Upper lobe of left lung (tissue), 4 donors: ENCODE data around the gene KLB.

Experiments
- CTCF ChIP-seq, 6 experiments: fragments of 450-650 bp in 4 of 6; fragments of 200-600 bp in 2 of 6; sonication (generic) in 2 of 6; IDR thresholded peaks; one replicate each; pipeline ENCODE4 v1.5.1; 2016 to 2019; ENCODE audit warnings: antibody characterized with exemption in 6 of 6
- EP300 ChIP-seq, 4 donors: sonication (generic); formaldehyde crosslinking; IDR thresholded peaks; one replicate each; pipeline ENCODE4 v1.5.1; 2017; ENCODE audit warnings: antibody characterized with exemption in 4 of 4, control low read depth in 2 of 4
- POLR2A ChIP-seq, 4 donors: fragments of 450-650 bp; IDR thresholded peaks; one replicate each; pipeline ENCODE4 v1.5.1; 2016 to 2017; ENCODE audit warnings: antibody characterized with exemption in 4 of 4, mild to moderate bottlenecking in 2 of 4

DNA sequence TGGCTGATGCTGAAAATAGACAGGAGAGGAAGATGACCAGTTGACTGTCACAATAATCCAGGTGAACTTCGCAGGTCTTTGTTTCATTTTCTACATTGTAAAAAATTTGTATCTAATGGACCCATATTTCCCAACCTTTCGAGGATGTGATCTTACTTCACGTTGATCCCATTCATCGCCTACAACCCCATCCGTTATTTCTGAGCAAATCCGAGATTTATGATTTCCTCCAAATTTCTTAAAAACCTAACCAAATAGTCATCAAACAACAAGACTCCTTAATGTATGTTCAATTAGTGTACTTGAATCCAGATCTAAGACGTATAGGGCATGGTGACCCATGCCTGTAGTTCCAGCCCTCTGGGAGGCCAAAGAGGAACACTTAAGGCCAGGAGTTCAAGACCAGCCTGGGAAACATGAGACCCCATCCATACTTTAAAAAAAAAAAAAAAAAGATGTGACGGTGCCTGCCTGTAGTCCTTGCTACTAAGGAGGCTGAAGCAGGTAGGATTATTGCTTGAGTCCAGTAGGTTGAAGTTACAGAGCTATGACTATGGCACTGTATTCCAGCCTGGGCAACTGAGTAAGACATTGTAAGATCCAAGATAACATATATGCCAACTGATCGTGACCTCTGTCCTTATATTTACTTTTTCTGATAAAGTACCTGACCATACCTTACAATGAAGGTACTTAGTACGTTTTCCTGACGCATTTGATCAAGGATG, 46.3 kb downstream of the KLB start:
- TF ChIP-seq CTCF (IDR thresholded peaks at IDR 0.05) (no peak), POLR2A (IDR thresholded peaks at IDR 0.05) (no peak), EP300 (IDR thresholded peaks at IDR 0.05) (no peak)
